Measurements from ENCODE around the gene SPEF2.
"Not testable (repeated sequence)": the region's sequence is repeated elsewhere in the genome, so short reads cannot be mapped to it uniquely, and the experiment has no call there.

Gene SPEF2

GRCh38 chr5:35647712-35648111, 30.0 kb downstream of the SPEF2 start:
- in situ Hi-C loops (cut with HindIII; ENCODE audit: low sequenced_read_pairs): loop anchor here (25.0 kb wide), 1 partner anchor 290 kb away; the partner anchor contains the start of gene CAPSL

GRCh38 chr5:35651002-35651756, 33.5 kb downstream of the SPEF2 start:
- in situ Hi-C loops (cut with HindIII; ENCODE audit: low sequenced_read_pairs): no loop called here

- in situ Hi-C loops (cut with HindIII; ENCODE audit: low sequenced_read_pairs): no loop called here
Measured at GRCh38 chr5:35656721-35657120, 39.1 kb downstream of the SPEF2 start.

GRCh38 chr5:35657877-35658276, 40.2 kb downstream of the SPEF2 start:
- in situ Hi-C loops (cut with HindIII; ENCODE audit: low sequenced_read_pairs): no loop called here

GRCh38 chr5:35659556-35659955, 41.9 kb downstream of the SPEF2 start:
- in situ Hi-C loops (cut with HindIII; ENCODE audit: low sequenced_read_pairs): no loop called here

GRCh38 chr5:35660451-35660850, 42.8 kb downstream of the SPEF2 start:
- in situ Hi-C loops (cut with HindIII; ENCODE audit: low sequenced_read_pairs): no loop called here

GRCh38 chr5:35664584-35664983, 46.9 kb downstream of the SPEF2 start:
- in situ Hi-C loops (cut with HindIII; ENCODE audit: low sequenced_read_pairs): no loop called here

- in situ Hi-C loops (cut with HindIII; ENCODE audit: low sequenced_read_pairs): no loop called here
Measured at GRCh38 chr5:35665096-35665495, 47.4 kb downstream of the SPEF2 start.

GRCh38 chr5:35668319-35668718, 50.7 kb downstream of the SPEF2 start:
- in situ Hi-C loops (cut with HindIII; ENCODE audit: low sequenced_read_pairs): no loop called here

GRCh38 chr5:35668794-35669193, 51.1 kb downstream of the SPEF2 start:
- in situ Hi-C loops (cut with HindIII; ENCODE audit: low sequenced_read_pairs): no loop called here

GRCh38 chr5:35671541-35672295, 54.1 kb downstream of the SPEF2 start:
- in situ Hi-C loops (cut with HindIII; ENCODE audit: low sequenced_read_pairs): no loop called here

- in situ Hi-C loops (cut with HindIII; ENCODE audit: low sequenced_read_pairs): not testable (repeated sequence)
Measured at GRCh38 chr5:35672296-35672655, 54.6 kb downstream of the SPEF2 start.

GRCh38 chr5:35672995-35673394, 55.3 kb downstream of the SPEF2 start:
- in situ Hi-C loops (cut with HindIII; ENCODE audit: low sequenced_read_pairs): no loop called here

- in situ Hi-C loops (cut with HindIII; ENCODE audit: low sequenced_read_pairs): no loop called here
Measured at GRCh38 chr5:35674049-35674448, 56.4 kb downstream of the SPEF2 start.

GRCh38 chr5:35675392-35675791, 57.7 kb downstream of the SPEF2 start:
- in situ Hi-C loops (cut with HindIII; ENCODE audit: low sequenced_read_pairs): no loop called here

GRCh38 chr5:35677878-35678277, 60.2 kb downstream of the SPEF2 start:
- in situ Hi-C loops (cut with HindIII; ENCODE audit: low sequenced_read_pairs): no loop called here

GRCh38 chr5:35678661-35679060, 61.0 kb downstream of the SPEF2 start:
- in situ Hi-C loops (cut with HindIII; ENCODE audit: low sequenced_read_pairs): no loop called here

- in situ Hi-C loops (cut with HindIII; ENCODE audit: low sequenced_read_pairs): no loop called here
Measured at GRCh38 chr5:35679357-35679756, 61.7 kb downstream of the SPEF2 start.

- in situ Hi-C loops (cut with HindIII; ENCODE audit: low sequenced_read_pairs): loop anchor here (10.0 kb wide), 1 partner anchor 57 kb away; no protein-coding TSS in a partner anchor
Measured at GRCh38 chr5:35681911-35682310, 64.2 kb downstream of the SPEF2 start.

GRCh38 chr5:35683466-35683865, 65.8 kb downstream of the SPEF2 start:
- in situ Hi-C loops (cut with HindIII; ENCODE audit: low sequenced_read_pairs): loop anchor here (10.0 kb wide), 1 partner anchor 59 kb away; no protein-coding TSS in a partner anchor

- in situ Hi-C loops (cut with HindIII; ENCODE audit: low sequenced_read_pairs): loop anchor here (10.0 kb wide), 1 partner anchor 60 kb away; no protein-coding TSS in a partner anchor
Measured at GRCh38 chr5:35685161-35685560, 67.5 kb downstream of the SPEF2 start.

GRCh38 chr5:35687961-35688360, 70.3 kb downstream of the SPEF2 start:
- in situ Hi-C loops (cut with HindIII; ENCODE audit: low sequenced_read_pairs): loop anchor here (10.0 kb wide), 1 partner anchor 63 kb away; no protein-coding TSS in a partner anchor

Data from endothelial cell of hepatic sinusoid (primary cell).